LoVo (cell line): Measurements from ENCODE around the gene RNF26.

ENCODE experiments used
- DNase-seq: peaks from one replicate; pipeline ENCODE4 v3.0.0-alpha.2; 2016; ENCODE audit warnings: low spot score

Gene RNF26

GRCh38 chr11:119316016-119316728, 18.2 kb upstream of the RNF26 start:
- DNase-seq = no peak

DNA sequence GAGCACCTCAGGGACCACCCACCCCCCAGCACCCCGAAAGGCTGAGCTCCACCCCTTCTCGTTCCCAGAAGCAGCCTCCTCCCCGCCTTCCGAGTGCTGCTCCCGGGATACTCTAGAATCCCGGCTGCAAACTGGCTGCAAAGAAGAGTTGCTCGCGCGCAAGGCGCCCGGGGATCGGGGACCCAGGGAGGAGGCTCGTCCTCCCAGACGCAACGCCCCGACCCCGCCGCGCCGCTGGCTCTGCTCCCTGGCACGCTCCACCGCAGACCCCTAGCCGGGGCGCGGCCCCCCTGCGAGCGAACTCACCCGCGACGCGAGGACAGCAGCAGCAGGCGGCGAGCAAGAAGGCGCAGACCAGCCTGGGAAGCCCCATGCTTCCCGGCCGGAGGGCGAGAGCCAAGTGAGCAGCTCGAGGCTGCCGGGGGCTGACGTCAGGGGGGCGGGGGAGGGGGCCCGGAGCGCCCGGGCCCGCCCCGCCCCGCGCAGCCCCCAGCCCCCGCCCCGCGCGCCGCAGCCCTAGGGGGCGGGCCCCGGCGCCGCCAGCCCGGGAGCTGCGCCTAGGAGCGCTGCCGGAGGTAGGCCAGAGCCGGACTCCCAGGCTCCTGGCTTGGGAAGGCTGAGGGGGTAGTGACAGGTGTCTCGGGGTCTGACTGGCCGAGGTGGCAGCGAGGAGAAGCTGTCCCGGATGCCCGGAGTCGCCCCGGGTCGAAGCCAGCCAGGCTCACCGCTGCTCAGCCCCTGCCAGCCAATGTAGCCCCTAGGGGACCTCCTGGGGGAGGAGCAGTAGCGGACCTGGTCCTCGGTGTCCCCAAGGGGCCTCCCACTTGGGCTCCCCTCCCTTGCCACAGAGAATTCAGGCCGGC, 17.4 kb upstream of the RNF26 start, which contains the start of gene MCAM:
MCAM (minus strand) TSS at position 402 of the 863 bp plus-strand sequence; CDS start at position 373, 29 bp downstream.
- DNase-seq = no peak

DNA sequence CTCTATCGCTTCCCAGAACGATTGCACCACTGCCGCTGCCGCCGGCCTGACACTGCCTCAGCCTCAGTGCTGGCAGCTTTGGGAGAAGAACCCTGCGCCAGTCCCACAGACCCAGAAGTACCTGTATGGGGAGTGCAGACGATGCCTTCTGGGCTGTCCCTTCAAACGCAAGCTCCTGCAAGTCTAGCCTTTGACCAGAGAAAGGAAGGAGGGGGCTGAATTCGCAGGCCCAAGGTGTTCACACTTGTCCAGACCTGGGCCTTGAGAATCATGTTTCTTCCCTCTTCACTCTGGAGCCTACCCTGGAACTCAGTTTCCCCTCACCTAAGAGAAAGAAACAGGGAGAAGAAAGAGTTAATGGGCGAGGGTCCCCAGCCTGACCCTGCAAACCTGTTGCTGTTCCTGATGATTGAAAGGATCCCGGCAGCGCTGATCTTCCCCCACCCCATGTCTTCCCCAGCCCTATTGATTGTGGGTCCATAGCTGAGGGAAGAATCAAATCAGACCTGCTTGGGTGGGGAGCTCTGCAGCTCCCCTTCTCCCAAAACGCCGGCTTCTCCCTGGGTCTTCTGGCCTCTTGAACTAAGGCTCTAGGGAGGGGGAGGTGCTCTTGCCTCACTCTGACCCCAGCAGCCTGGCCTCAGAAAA, 16.6 kb upstream of the RNF26 start:
- no peak for DNase-seq

DNA sequence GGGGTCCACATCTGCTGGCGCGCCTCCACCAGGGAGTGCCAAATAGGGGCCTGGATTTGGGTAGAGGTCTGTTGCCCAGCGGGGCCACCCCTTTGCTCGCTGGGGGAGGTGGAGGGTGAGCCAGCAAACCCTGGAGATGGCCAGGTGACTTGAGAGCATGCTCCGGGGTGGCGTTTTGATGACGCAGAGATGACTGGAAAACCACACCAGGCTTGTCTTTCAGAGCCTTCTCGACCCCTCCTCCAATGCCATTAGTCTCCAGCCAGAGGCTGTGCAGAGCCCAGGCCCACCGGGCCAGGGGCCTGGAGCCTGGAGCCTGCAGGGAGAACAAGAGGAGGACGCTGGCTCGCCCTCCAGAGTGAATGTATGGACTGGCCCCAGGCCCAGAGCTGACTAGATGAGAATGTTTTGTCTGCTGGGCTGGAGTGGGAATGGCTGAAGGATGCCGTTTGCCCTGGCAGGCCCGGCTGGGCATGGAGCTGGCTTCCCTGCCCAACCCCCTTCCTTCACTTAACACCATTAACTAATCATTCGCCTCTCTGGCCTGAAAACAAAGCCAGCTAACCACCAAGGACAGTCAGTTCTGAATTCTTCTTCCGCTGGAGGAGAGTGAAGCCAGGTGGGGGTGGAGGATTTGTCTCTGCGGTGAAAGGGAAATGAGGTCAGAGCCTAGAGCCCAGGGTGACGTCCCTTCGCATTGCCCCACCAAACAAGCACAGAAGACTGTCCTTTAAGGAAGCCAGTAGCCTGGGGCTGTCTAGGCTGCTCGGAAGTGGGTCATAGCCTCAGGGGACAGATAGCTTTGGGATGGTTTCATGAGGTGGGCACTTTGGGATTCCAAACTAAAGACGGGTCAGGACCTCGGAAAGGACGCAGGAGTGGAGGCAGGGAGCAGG, 15.8 kb upstream of the RNF26 start:
- DNase-seq = no peak

GRCh38 chr11:119319136-119319699, 15.1 kb upstream of the RNF26 start:
- DNase-seq = no peak

DNA sequence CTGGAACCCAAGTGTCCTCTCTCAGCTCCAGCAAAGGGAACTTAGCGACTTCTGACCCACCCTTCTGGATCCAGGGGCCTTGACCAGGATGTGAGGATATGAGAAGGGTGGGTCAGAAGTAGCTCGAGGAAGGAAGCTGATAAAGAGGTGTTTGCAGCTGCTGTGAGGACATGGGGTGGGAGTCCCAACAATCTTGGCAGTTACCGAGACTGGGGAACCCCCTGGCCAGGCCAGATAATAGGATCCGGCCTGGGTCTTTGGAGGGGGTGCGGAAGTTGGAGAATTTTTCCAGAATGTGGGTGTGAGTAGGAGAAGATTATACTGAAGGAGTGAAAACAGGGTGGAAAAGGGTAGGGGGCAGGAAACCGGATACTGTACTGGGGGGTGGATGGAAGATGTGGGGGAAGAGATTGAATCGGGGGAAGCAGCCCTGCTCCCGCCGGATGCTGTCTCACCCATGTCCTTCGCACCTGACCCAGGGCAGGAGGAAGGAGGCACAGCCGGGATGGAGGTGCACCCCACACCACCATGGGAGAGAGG, 14.6 kb upstream of the RNF26 start:
- DNase-seq = no peak

- DNase-seq = no peak
These were observed 14.0 kb upstream of the RNF26 start for GRCh38 chr11:119320240-119320775.

GRCh38 chr11:119320776-119321524, 13.4 kb upstream of the RNF26 start:
- no peak for DNase-seq

GRCh38 chr11:119322360-119322739, 12.0 kb upstream of the RNF26 start:
- DNase-seq = no peak

GRCh38 chr11:119322921-119323531, 11.3 kb upstream of the RNF26 start:
- no peak for DNase-seq

GRCh38 chr11:119323532-119324033, 10.7 kb upstream of the RNF26 start:
- DNase-seq = peak; percentile 55

GRCh38 chr11:119324189-119324588, 10.1 kb upstream of the RNF26 start:
- DNase-seq = no peak

- DNase-seq = no peak
These were observed 5.0 kb upstream of the RNF26 start for GRCh38 chr11:119329320-119329719.

- DNase-seq = no peak
These were observed 4.1 kb upstream of the RNF26 start for GRCh38 chr11:119330237-119330636.

GRCh38 chr11:119332111-119332765, 2.1 kb upstream of the RNF26 start:
- DNase-seq = no peak

DNA sequence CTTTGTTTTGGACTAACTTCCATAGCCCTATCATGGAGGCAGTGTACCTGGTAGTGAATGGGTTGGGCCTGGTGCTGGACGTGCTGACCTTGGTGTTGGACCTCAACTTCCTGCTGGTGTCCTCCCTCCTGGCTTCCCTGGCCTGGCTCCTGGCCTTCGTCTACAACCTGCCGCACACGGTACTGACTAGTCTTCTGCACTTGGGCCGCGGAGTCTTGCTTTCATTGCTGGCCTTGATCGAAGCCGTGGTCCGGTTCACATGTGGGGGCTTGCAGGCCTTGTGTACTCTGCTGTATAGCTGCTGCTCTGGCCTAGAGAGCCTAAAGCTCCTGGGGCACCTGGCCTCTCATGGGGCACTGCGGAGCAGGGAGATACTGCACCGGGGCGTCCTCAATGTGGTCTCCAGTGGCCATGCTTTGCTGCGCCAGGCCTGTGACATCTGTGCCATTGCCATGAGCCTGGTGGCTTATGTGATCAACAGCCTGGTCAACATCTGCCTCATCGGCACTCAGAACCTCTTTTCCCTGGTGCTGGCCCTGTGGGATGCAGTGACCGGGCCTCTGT, 846 bp downstream of the RNF26 start:
- no peak for DNase-seq

GRCh38 chr11:119335655-119336543, 1.6 kb downstream of the RNF26 start:
- DNase-seq = no peak
